ENCODE measurements around the gene TMEM229A.

TMEM229A gene

DNA sequence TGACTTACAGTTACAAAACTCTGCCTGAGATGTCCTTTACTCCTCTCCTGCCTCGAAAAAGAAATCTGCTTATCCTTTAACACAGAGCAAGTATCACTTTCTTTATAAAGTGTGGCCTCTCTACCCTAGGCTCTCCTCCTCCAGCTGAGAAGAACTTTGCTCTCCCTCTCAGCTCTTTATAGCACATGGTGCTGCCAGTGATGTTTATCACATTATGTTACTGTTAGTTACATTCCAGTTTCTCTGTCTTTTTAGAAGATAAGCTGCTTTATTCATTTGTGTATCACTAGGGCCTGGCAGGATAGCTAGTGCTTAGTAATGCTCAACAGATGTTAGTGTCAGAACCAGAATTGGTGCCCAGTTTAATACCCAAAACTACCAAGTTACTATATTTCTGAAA lies 41.1 kb upstream of the TMEM229A start:
- Histone ChIP-seq H3K36me3 (ENCODE audit: control insufficient read depth in 2 of 2, insufficient read depth in 1 of 2, low read length in 2 of 2) (no peaks in the 10 kb centered on the region), H3K4me1 (ENCODE audit: control insufficient read depth, insufficient read depth, low read length) (peaks cover 3% of the 10 kb centered on the region; the same call in 1 of the 2 replicates), H3K9me3 (ENCODE audit: control insufficient read depth, insufficient read depth, low read depth, low read length) (no peaks in the 10 kb centered on the region), H3K4me3 (ENCODE audit: low read depth, low read length) (no peak overlapping the region), H3K27ac (ENCODE audit: extremely low read depth, low read depth, low read length) (no peak overlapping the region)
- POLR2A ChIA-PET: no interaction called here
- TF ChIP-seq ZNF350 (tag by site-specific recombination; IDR thresholded peaks at IDR 0.05): no peak
- TF ChIP-seq ZNF138 (tag by site-specific recombination; IDR thresholded peaks at IDR 0.05; ENCODE audit: borderline replicate concordance): no peak
- TF ChIP-seq, protein P1, sequence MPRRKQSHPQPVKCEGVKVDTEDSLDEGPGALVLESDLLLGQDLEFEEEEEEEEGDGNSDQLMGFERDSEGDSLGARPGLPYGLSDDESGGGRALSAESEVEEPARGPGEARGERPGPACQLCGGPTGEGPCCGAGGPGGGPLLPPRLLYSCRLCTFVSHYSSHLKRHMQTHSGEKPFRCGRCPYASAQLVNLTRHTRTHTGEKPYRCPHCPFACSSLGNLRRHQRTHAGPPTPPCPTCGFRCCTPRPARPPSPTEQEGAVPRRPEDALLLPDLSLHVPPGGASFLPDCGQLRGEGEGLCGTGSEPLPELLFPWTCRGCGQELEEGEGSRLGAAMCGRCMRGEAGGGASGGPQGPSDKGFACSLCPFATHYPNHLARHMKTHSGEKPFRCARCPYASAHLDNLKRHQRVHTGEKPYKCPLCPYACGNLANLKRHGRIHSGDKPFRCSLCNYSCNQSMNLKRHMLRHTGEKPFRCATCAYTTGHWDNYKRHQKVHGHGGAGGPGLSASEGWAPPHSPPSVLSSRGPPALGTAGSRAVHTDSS (tag by site-specific recombination; IDR thresholded peaks at IDR 0.05): no peak
- TF ChIP-seq ZNF571 (tag by site-specific recombination; IDR thresholded peaks at IDR 0.05): no peak
- no peak for TF ChIP-seq ZFP41 (tag by site-specific recombination; IDR thresholded peaks at IDR 0.05; ENCODE audit: borderline replicate concordance)
- TF ChIP-seq, protein P2, sequence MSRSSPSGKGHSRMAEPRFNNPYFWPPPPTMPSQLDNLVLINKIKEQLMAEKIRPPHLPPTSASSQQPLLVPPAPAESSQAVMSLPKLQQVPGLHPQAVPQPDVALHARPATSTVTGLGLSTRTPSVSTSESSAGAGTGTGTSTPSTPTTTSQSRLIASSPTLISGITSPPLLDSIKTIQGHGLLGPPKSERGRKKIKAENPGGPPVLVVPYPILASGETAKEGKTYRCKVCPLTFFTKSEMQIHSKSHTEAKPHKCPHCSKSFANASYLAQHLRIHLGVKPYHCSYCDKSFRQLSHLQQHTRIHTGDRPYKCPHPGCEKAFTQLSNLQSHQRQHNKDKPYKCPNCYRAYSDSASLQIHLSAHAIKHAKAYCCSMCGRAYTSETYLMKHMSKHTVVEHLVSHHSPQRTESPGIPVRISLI (tag by site-specific recombination; IDR thresholded peaks at IDR 0.05): no peak
- no peak for TF ChIP-seq ZBTB17 (tag by site-specific recombination; IDR thresholded peaks at IDR 0.05)
- no peak for TF ChIP-seq ZNF670 (tag by site-specific recombination; IDR thresholded peaks at IDR 0.05; ENCODE audit: low read depth)
- no peak for TF ChIP-seq ZNF785 (tag by site-specific recombination; IDR thresholded peaks at IDR 0.05)
- no peak for TF ChIP-seq KLF7 (tag by site-specific recombination; IDR thresholded peaks at IDR 0.05; ENCODE audit: borderline replicate concordance)
- TF ChIP-seq HOXA7 (CRISPR knock-in tag; IDR thresholded peaks at IDR 0.05; ENCODE audit: borderline replicate concordance): no peak
- no peak for TF ChIP-seq ZNF701 (tag by site-specific recombination; IDR thresholded peaks at IDR 0.05)
- no peak for TF ChIP-seq MEIS1 (CRISPR knock-in tag; IDR thresholded peaks at IDR 0.05; ENCODE audit: borderline replicate concordance)
- no peak for TF ChIP-seq MZF1 (tag by site-specific recombination; IDR thresholded peaks at IDR 0.05; ENCODE audit: borderline replicate concordance)
- TF ChIP-seq ZNF548 (tag by site-specific recombination; IDR thresholded peaks at IDR 0.05): no peak
- TF ChIP-seq, protein P3, sequence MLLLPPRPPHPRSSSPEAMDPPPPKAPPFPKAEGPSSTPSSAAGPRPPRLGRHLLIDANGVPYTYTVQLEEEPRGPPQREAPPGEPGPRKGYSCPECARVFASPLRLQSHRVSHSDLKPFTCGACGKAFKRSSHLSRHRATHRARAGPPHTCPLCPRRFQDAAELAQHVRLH (tag by site-specific recombination; IDR thresholded peaks at IDR 0.05): no peak
- TF ChIP-seq ZBTB48 (tag by site-specific recombination; IDR thresholded peaks at IDR 0.05): no peak
- TF ChIP-seq, protein P4, sequence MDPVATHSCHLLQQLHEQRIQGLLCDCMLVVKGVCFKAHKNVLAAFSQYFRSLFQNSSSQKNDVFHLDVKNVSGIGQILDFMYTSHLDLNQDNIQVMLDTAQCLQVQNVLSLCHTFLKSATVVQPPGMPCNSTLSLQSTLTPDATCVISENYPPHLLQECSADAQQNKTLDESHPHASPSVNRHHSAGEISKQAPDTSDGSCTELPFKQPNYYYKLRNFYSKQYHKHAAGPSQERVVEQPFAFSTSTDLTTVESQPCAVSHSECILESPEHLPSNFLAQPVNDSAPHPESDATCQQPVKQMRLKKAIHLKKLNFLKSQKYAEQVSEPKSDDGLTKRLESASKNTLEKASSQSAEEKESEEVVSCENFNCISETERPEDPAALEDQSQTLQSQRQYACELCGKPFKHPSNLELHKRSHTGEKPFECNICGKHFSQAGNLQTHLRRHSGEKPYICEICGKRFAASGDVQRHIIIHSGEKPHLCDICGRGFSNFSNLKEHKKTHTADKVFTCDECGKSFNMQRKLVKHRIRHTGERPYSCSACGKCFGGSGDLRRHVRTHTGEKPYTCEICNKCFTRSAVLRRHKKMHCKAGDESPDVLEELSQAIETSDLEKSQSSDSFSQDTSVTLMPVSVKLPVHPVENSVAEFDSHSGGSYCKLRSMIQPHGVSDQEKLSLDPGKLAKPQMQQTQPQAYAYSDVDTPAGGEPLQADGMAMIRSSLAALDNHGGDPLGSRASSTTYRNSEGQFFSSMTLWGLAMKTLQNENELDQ (tag by site-specific recombination; IDR thresholded peaks at IDR 0.05; ENCODE audit: low read depth): no peak
- TF ChIP-seq BCL11B (tag by site-specific recombination; IDR thresholded peaks at IDR 0.05; ENCODE audit: low read depth): no peak
- CTCF ChIA-PET: no interaction called here

DNA sequence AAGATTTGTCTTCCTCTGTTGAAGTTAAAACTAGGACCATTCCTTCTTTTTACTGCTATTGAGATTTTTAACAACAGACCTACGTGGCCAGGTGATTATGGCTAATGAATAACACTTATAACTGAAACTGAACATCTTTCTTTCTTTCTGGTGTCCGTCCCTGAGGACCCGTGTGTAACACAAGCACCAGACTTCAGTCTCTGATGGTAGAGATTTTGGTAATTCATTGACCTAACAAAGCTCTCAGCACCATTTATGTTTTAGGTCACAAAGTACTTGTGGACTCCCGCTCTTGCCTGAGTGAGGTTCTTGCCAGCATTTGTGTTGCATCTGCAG lies 40.4 kb upstream of the TMEM229A start:
- H3K4me3 ChIP-seq (ENCODE audit: low read depth, low read length): no peak overlapping the region
- no peaks in the 10 kb centered on the region for H3K36me3 ChIP-seq (ENCODE audit: control insufficient read depth in 2 of 2, insufficient read depth in 1 of 2, low read length in 2 of 2)
- H3K9me3 ChIP-seq (ENCODE audit: control insufficient read depth, insufficient read depth, low read depth, low read length): no peaks in the 10 kb centered on the region
- CTCF ChIA-PET: interaction anchor here (0.7 kb wide), 1 partner anchor 324 kb away, joined by 4 read pairs; no protein-coding TSS in a partner anchor
- H3K4me1 ChIP-seq (ENCODE audit: control insufficient read depth, insufficient read depth, low read length): peaks cover 3% of the 10 kb centered on the region; the same call in 1 of the 2 replicates
- POLR2A ChIA-PET: no interaction called here
- no peak overlapping the region for H3K27ac ChIP-seq (ENCODE audit: extremely low read depth, low read depth, low read length)
- TF ChIP-seq ZNF24 (tag by site-specific recombination; IDR thresholded peaks at IDR 0.05): 0 out of 2 replicates have a peak, but pooled peaks have one; percentile 5
- TF ChIP-seq, protein P5, sequence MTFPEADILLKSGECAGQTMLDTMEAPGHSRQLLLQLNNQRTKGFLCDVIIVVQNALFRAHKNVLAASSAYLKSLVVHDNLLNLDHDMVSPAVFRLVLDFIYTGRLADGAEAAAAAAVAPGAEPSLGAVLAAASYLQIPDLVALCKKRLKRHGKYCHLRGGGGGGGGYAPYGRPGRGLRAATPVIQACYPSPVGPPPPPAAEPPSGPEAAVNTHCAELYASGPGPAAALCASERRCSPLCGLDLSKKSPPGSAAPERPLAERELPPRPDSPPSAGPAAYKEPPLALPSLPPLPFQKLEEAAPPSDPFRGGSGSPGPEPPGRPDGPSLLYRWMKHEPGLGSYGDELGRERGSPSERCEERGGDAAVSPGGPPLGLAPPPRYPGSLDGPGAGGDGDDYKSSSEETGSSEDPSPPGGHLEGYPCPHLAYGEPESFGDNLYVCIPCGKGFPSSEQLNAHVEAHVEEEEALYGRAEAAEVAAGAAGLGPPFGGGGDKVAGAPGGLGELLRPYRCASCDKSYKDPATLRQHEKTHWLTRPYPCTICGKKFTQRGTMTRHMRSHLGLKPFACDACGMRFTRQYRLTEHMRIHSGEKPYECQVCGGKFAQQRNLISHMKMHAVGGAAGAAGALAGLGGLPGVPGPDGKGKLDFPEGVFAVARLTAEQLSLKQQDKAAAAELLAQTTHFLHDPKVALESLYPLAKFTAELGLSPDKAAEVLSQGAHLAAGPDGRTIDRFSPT (tag by site-specific recombination; IDR thresholded peaks at IDR 0.05): no peak
- TF ChIP-seq ZNF433 (tag by site-specific recombination; IDR thresholded peaks at IDR 0.05; ENCODE audit: low read depth): no peak
- TF ChIP-seq YY1 (tag by site-specific recombination; IDR thresholded peaks at IDR 0.05): no peak
- 0 out of 2 replicates have a peak, but pooled peaks have one; percentile 15 for TF ChIP-seq ZNF335 (tag by site-specific recombination; conservative IDR thresholded peaks at IDR 0.05)
